Measurements from ENCODE around the gene STK4. TPM values are rescaled to one million over a fixed set of nuclear protein-coding genes. Genes with fewer than 3 reads are reported as not detected.

The STK4 gene
- total and polyA plus RNA-seq, 2 donors (not counting 3 experiments of a cell fraction or from before 2014, with no cell fraction given) = 9.1 to 29.6 TPM

GRCh38 chr20:44942264-44942973, 23.9 kb upstream of the STK4 start:
- H3K27me3 ChIP-seq (ENCODE audit: control insufficient read depth in 2 of 2, insufficient read depth in 2 of 2, low read length in 2 of 2) = no peaks in the 10 kb centered on the region
- H3K79me2 ChIP-seq (ENCODE audit: control insufficient read depth, insufficient read depth, low read length) = peaks cover 2% of the 10 kb centered on the region
- H3K9ac ChIP-seq (replicated peaks; ENCODE audit: extremely low read depth, insufficient read depth, low read length) = no peak overlapping the region
- TF ChIP-seq GATA2 (IDR thresholded peaks at IDR 0.05; ENCODE audit: insufficient read depth, insufficient read length, low read depth, low read length) (no peak), MAX (IDR thresholded peaks at IDR 0.05; ENCODE audit: insufficient read depth, insufficient read length) (no peak), JUN (IDR thresholded peaks at IDR 0.05; ENCODE audit: borderline replicate concordance, insufficient read depth, insufficient read length, low read depth) (no peak), MYC (IDR thresholded peaks at IDR 0.05; ENCODE audit: low read depth, low read length) (no peak), EZH2 (IDR thresholded peaks at IDR 0.05; ENCODE audit: borderline replicate concordance, low read depth, low read length, severe bottlenecking) (no peak), FOS (IDR thresholded peaks at IDR 0.05; ENCODE audit: borderline replicate concordance, insufficient read depth, low read length) (no peak), POLR2AphosphoS5 (IDR thresholded peaks at IDR 0.05; ENCODE audit: insufficient read depth, low read depth, low read length) (no peak), CTCF (IDR thresholded peaks at IDR 0.05; ENCODE audit: extremely low read depth in 1 of 2, insufficient read depth in 1 of 2, low read depth in 1 of 2, low read length in 2 of 2) (no peak), POLR2A (IDR thresholded peaks at IDR 0.05; ENCODE audit: low read depth, low read length) (no peak)
- no peaks in the 10 kb centered on the region for H3K9me3 ChIP-seq (replicated peaks; ENCODE audit: control insufficient read depth, insufficient read depth, low read length)
- no peak overlapping the region for H3K4me2 ChIP-seq (ENCODE audit: insufficient read depth, low read length)
- H3K36me3 ChIP-seq (ENCODE audit: control insufficient read depth in 2 of 2, extremely low read depth in 1 of 2, insufficient read depth in 2 of 2, low read length in 2 of 2) = peaks cover 16 to 29% of the 10 kb centered on the region in 2 experiments
- TSS peak; percentile 59 for BruUV-seq (replicated peaks)
- no peaks in the 10 kb centered on the region for H3K9me1 ChIP-seq (replicated peaks; ENCODE audit: control insufficient read depth, extremely low read depth, insufficient read depth, low read length)
- dilution Hi-C loops (cut with MboI; ENCODE audit: extremely low pct_ligation_motif_present, low sequenced_read_pairs) = no loop called here
- no peak overlapping the region for H3K4me3 ChIP-seq (replicated peaks in 1 of 3; ENCODE audit: insufficient read depth in 1 of 3, low read depth in 1 of 3, low read length in 3 of 3)
- no peak overlapping the region for H3K27ac ChIP-seq (ENCODE audit: insufficient read depth, low read depth, low read length)
- no peak overlapping the region for H2AFZ ChIP-seq (ENCODE audit: low read depth, low read length)
- POLR2A ChIA-PET = no interaction called here
- H3K4me1 ChIP-seq (ENCODE audit: control insufficient read depth, extremely low read depth, insufficient read depth, low read length) = peaks cover 12% of the 10 kb centered on the region
- FAIRE-seq (no peak), DNase-seq (ENCODE audit: low read depth, low spot score) (no peak)
- CTCF ChIA-PET = interaction anchor here (1.2 to 1.5 kb wide), 2 partner anchors 10 to 54 kb away, joined by 4 to 7 read pairs; no protein-coding TSS in a partner anchor
- H4K20me1 ChIP-seq (replicated peaks; ENCODE audit: control insufficient read depth, extremely low read depth, insufficient read depth, low read length) = no peaks in the 10 kb centered on the region
- intact Hi-C loops (cut with micrococcal nuclease) = no loop called here

Data from endothelial cell of umbilical vein (primary cell).